Ishikawa (cell line): ENCODE measurements around the gene TRDN.

Experiments
- CEBPB ChIP-seq: IDR thresholded peaks from 2 replicates; pipeline ENCODE4 v1.6.1; 2012
- CREB1 ChIP-seq: IDR thresholded peaks from 2 replicates; pipeline ENCODE4 v1.6.1; 2012; ENCODE audit warnings: low read depth
- EGR1 ChIP-seq: IDR thresholded peaks from 2 replicates; pipeline ENCODE4 v1.6.1; 2012
- EP300 ChIP-seq: IDR thresholded peaks from 2 replicates; pipeline ENCODE4 v1.6.1; 2012; ENCODE audit warnings: borderline replicate concordance
- FOXM1 ChIP-seq: IDR thresholded peaks from 2 replicates; pipeline ENCODE4 v1.6.1; 2012; ENCODE audit warnings: low read depth, borderline replicate concordance
- MAX ChIP-seq: IDR thresholded peaks from 2 replicates; pipeline ENCODE4 v1.6.1; 2012
- NFIC ChIP-seq: IDR thresholded peaks from 2 replicates; pipeline ENCODE4 v1.6.1; 2012
- RAD21 ChIP-seq: IDR thresholded peaks from 2 replicates; pipeline ENCODE4 v1.6.1; 2012; ENCODE audit warnings: low read depth
- REST ChIP-seq: IDR thresholded peaks from 2 replicates; pipeline ENCODE4 v1.6.1; 2012; ENCODE audit warnings: low read depth, mild to moderate bottlenecking
- TAF1 ChIP-seq: IDR thresholded peaks from 2 replicates; pipeline ENCODE4 v1.6.1; 2012; ENCODE audit warnings: low read depth, mild to moderate bottlenecking
- TCF12 ChIP-seq: IDR thresholded peaks from 2 replicates; pipeline ENCODE4 v1.6.1; 2012; ENCODE audit warnings: low read depth
- TEAD4 ChIP-seq: IDR thresholded peaks from 2 replicates; pipeline ENCODE4 v1.6.1; 2012
- USF1 ChIP-seq: IDR thresholded peaks from 2 replicates; pipeline ENCODE4 v1.6.1; 2012
- YY1 ChIP-seq: IDR thresholded peaks from 2 replicates; pipeline ENCODE4 v1.6.1; 2012; ENCODE audit warnings: low read depth
- ZBTB7A ChIP-seq: IDR thresholded peaks from 2 replicates; pipeline ENCODE4 v1.6.1; 2012; ENCODE audit warnings: low read depth

Gene TRDN

GRCh38 chr6:123635144-123635543, 1.6 kb downstream of the TRDN start:
- TF ChIP-seq NFIC (no peak), YY1 (no peak), TCF12 (no peak), TEAD4 (no peak), CEBPB (no peak), MAX (no peak), ZBTB7A (no peak), EP300 (no peak), RAD21 (no peak), EGR1 (no peak), FOXM1 (no peak), USF1 (no peak), TAF1 (no peak), REST (no peak), CREB1 (no peak)

- TF ChIP-seq CEBPB (no peak), ZBTB7A (no peak), TAF1 (no peak), EGR1 (no peak), TCF12 (no peak), REST (no peak), TEAD4 (no peak), MAX (no peak), RAD21 (no peak), FOXM1 (no peak), EP300 (no peak), CREB1 (no peak), USF1 (no peak)
These were observed 4.1 kb downstream of the TRDN start for GRCh38 chr6:123632641-123633040.

- TF ChIP-seq TCF12 (no peak), FOXM1 (no peak), TAF1 (no peak), MAX (no peak)
These were observed 7.3 kb downstream of the TRDN start for GRCh38 chr6:123629258-123629941.

GRCh38 chr6:123625696-123626095, 11.1 kb downstream of the TRDN start:
- TF ChIP-seq EP300 (no peak), MAX (no peak), REST (no peak), EGR1 (no peak), ZBTB7A (no peak), RAD21 (no peak)
